Endothelial cell of umbilical vein (primary cell): ENCODE measurements around the gene CLIC2. TPM values are rescaled to one million over a fixed set of nuclear protein-coding genes. Genes with fewer than 3 reads are reported as not detected.

ENCODE experiments used
- BruUV-seq: library from RNA; stranded (reverse); fragments of 400-500 nt; replicated peaks from 2 replicates; lab custom pipeline; 2021; lab: Mats Ljungman, UMichigan
- CTCF ChIA-PET: fragments of 300-600, 350-600 bp; sonication (Branson Sonifier 250); formaldehyde crosslinking; loops from one replicate; lab custom pipeline; 2021; ENCODE audit warnings: antibody characterized with exemption, inconsistent platforms; lab: Charles Lee
- POLR2A ChIA-PET: fragments of 300-600, 350-600 bp; sonication (Branson Sonifier 250); formaldehyde crosslinking; loops from one replicate; lab custom pipeline; 2021; ENCODE audit warnings: antibody characterized with exemption, inconsistent platforms; lab: Charles Lee
- DNase-seq: peaks from one replicate; pipeline ENCODE4 v3.0.0-alpha.2; 2011; ENCODE audit warnings: low read depth, low spot score
- FAIRE-seq: peaks from 2 replicates; lab custom pipeline; 2011; peaks lifted over from hg19 to GRCh38; lab: Jason Lieb, UNC
- H2AFZ ChIP-seq: 2 replicates; pipeline ENCODE4 v1.6.0; 2012; ENCODE audit warnings: low read depth, low read length, control low read depth, inconsistent platforms
- H3K27ac ChIP-seq: 2 replicates; pipeline ENCODE4 v1.5.1; 2011; ENCODE audit warnings: low read depth, mild to moderate bottlenecking, control low read depth, low read length, moderate library complexity; ENCODE audit not compliant: insufficient read depth
- H3K27me3 ChIP-seq, 2 experiments: 2 replicates each; pipeline versions ENCODE4 v1.6.0 to v1.6.1; 2011; ENCODE audit warnings: low read length in 2 of 2, mixed read lengths in 1 of 2; ENCODE audit not compliant: control insufficient read depth in 2 of 2, insufficient read depth in 2 of 2
- H3K36me3 ChIP-seq, 2 experiments: 2 replicates in 1 of 2; 3 replicates in 1 of 2; pipeline ENCODE4 v1.5.1; 2011; ENCODE audit warnings: low read length in 2 of 2, mild to moderate bottlenecking in 1 of 2, moderate library complexity in 1 of 2; ENCODE audit not compliant: control insufficient read depth in 2 of 2, insufficient read depth in 2 of 2; ENCODE audit errors: extremely low read depth in 1 of 2
- H3K4me1 ChIP-seq: 3 replicates; pipeline ENCODE4 v1.5.1; 2011; ENCODE audit warnings: mild to moderate bottlenecking, low read length; ENCODE audit not compliant: control insufficient read depth, insufficient read depth; ENCODE audit errors: extremely low read depth
- H3K4me2 ChIP-seq: 2 replicates; pipeline ENCODE4 v1.6.1; 2011; ENCODE audit warnings: low read length, control low read depth, mixed read lengths; ENCODE audit not compliant: insufficient read depth
- H3K4me3 ChIP-seq, 3 experiments: fragments of 200-600 bp in 1 of 3; sonication (generic), shearing (Covaris generic) in 1 of 3; replicated peaks in 1 of 3; 2 replicates each; pipeline ENCODE4 v1.5.1; 2011 to 2016; ENCODE audit warnings: control low read depth in 3 of 3, low read length in 3 of 3, mild to moderate bottlenecking in 2 of 3, inconsistent platforms in 1 of 3, low read depth in 1 of 3, moderate library complexity in 1 of 3; ENCODE audit not compliant: insufficient read depth in 1 of 3
- H3K79me2 ChIP-seq: 2 replicates; pipeline ENCODE4 v1.6.0; 2012; ENCODE audit warnings: low read length, inconsistent platforms; ENCODE audit not compliant: control insufficient read depth, insufficient read depth
- H3K9ac ChIP-seq: replicated peaks from 2 replicates; pipeline ENCODE3; 2011; ENCODE audit warnings: low read length, control low read depth; ENCODE audit not compliant: insufficient read depth; ENCODE audit errors: extremely low read depth
- H3K9me1 ChIP-seq: replicated peaks from 3 replicates; pipeline ENCODE4 v1.6.0; 2011; ENCODE audit warnings: mild to moderate bottlenecking, low read length; ENCODE audit not compliant: control insufficient read depth, insufficient read depth; ENCODE audit errors: extremely low read depth
- H3K9me3 ChIP-seq: replicated peaks from 2 replicates; pipeline ENCODE4 v1.5.1; 2012; ENCODE audit warnings: low read length, inconsistent platforms; ENCODE audit not compliant: control insufficient read depth, insufficient read depth
- H4K20me1 ChIP-seq: replicated peaks from 2 replicates; pipeline ENCODE3; 2011; ENCODE audit warnings: mild to moderate bottlenecking, low read length; ENCODE audit not compliant: control insufficient read depth, insufficient read depth; ENCODE audit errors: extremely low read depth
- EZH2 ChIP-seq: IDR thresholded peaks from 2 replicates; pipeline ENCODE4 v1.6.1; 2012; ENCODE audit warnings: borderline replicate concordance, low read depth, mild to moderate bottlenecking, moderate library complexity, low read length, inconsistent platforms; ENCODE audit not compliant: severe bottlenecking
- FOS ChIP-seq: IDR thresholded peaks from 2 replicates; pipeline ENCODE4 v1.6.1; 2011; ENCODE audit warnings: mild to moderate bottlenecking, low read length, moderate library complexity, borderline replicate concordance; ENCODE audit not compliant: insufficient read depth
- GATA2 ChIP-seq: IDR thresholded peaks from 2 replicates; pipeline ENCODE4 v1.7.0; 2011; ENCODE audit warnings: low read depth, mild to moderate bottlenecking, moderate library complexity, mixed read lengths, low read length; ENCODE audit not compliant: insufficient read length, insufficient read depth
- JUN ChIP-seq: IDR thresholded peaks from 2 replicates; pipeline ENCODE4 v1.6.1; 2011; ENCODE audit warnings: borderline replicate concordance, low read depth; ENCODE audit not compliant: insufficient read length, insufficient read depth
- MYC ChIP-seq: IDR thresholded peaks from one replicate; pipeline ENCODE4 v1.6.1; 2011; ENCODE audit warnings: mild to moderate bottlenecking, low read depth, low read length
- POLR2A ChIP-seq: IDR thresholded peaks from 2 replicates; pipeline ENCODE4 v1.6.1; 2012; ENCODE audit warnings: low read depth, mild to moderate bottlenecking, control low read depth, low read length
- POLR2AphosphoS5 ChIP-seq: IDR thresholded peaks from 2 replicates; pipeline ENCODE4 v1.6.1; 2012; ENCODE audit warnings: low read depth, mild to moderate bottlenecking, control low read depth, low read length, moderate library complexity; ENCODE audit not compliant: insufficient read depth
- dilution Hi-C: fragments of 300-500 bp; cut with MboI; formaldehyde crosslinking; loops from one replicate; pipeline ENCODE4 v1.15.0; 2019; ENCODE audit warnings: low sequenced_read_pairs; ENCODE audit not compliant: extremely low pct_ligation_motif_present
- intact Hi-C: fragments of 100-400 bp; cut with micrococcal nuclease; formaldehyde crosslinking; loops from one replicate; pipeline ENCODE4 v1.10.0; 2022
- polyA plus RNA-seq, 4 experiments: library from polyadenylated mRNA; depleted of rRNA in 3 of 4; stranded (reverse) in 3 of 4; unstranded in 1 of 4; fragments of >200 nt; gene quantifications; 2 replicates each; pipeline versions ENCODE4 v1.2.1 to v1.2.3, GENCODE V29; 2011 to 2012; ENCODE audit warnings: missing spikeins in 1 of 4
- total RNA-seq: library from RNA; stranded (reverse); gene quantifications from 2 replicates; pipeline ENCODE4 v1.2.3, GENCODE V29; 2021
- TF ChIP-seq, protein P1 (sequence below): IDR thresholded peaks from 2 replicates; pipeline ENCODE4 v1.6.1; 2011; ENCODE audit not compliant: insufficient read depth, insufficient read length
- TF ChIP-seq, protein P2 (sequence below), 2 donors: IDR thresholded peaks; 1 replicate in 1 of 2; 2 replicates in 1 of 2; pipeline ENCODE4 v1.5.1; 2011; ENCODE audit warnings: low read length in 2 of 2, mild to moderate bottlenecking in 2 of 2, moderate library complexity in 2 of 2, control low read depth in 1 of 2, inconsistent platforms in 1 of 2, low read depth in 1 of 2; ENCODE audit not compliant: insufficient read depth in 1 of 2; ENCODE audit errors: extremely low read depth in 1 of 2

Gene CLIC2
- total and polyA plus RNA-seq, 2 donors (not counting 3 experiments of a cell fraction or from before 2014, with no cell fraction given) = 0.23 to 0.73 TPM

DNA sequence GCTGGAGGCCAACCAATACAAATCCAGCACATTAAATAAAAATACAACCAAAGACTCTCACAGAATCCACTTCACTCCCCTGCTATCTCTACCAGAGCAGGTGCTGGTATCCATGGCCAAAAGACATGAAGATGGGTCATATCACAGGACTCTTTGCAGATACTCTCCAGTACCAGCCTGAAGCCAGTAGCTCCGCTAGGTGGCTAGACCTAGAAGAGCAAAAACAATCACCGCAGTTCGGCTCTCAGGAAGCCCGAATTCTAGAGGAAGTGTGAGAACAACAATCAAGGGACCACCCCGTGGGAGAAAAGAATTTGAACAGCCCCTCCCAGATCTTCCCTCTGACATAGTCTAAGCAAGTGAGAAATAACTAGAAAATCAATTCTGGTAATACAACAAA, 20.2 kb downstream of the CLIC2 start:
- no TSS peak for BruUV-seq
- H3K9ac ChIP-seq = no peak overlapping the region
- no peaks in the 10 kb centered on the region for H3K4me1 ChIP-seq
- TF ChIP-seq GATA2 (no peak), EZH2 (no peak), FOS (no peak), MYC (no peak), JUN (no peak), POLR2A (no peak), POLR2AphosphoS5 (no peak)
- TF ChIP-seq, protein P1, sequence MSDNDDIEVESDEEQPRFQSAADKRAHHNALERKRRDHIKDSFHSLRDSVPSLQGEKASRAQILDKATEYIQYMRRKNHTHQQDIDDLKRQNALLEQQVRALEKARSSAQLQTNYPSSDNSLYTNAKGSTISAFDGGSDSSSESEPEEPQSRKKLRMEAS = no peak
- TF ChIP-seq, protein P2, sequence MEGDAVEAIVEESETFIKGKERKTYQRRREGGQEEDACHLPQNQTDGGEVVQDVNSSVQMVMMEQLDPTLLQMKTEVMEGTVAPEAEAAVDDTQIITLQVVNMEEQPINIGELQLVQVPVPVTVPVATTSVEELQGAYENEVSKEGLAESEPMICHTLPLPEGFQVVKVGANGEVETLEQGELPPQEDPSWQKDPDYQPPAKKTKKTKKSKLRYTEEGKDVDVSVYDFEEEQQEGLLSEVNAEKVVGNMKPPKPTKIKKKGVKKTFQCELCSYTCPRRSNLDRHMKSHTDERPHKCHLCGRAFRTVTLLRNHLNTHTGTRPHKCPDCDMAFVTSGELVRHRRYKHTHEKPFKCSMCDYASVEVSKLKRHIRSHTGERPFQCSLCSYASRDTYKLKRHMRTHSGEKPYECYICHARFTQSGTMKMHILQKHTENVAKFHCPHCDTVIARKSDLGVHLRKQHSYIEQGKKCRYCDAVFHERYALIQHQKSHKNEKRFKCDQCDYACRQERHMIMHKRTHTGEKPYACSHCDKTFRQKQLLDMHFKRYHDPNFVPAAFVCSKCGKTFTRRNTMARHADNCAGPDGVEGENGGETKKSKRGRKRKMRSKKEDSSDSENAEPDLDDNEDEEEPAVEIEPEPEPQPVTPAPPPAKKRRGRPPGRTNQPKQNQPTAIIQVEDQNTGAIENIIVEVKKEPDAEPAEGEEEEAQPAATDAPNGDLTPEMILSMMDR (IDR thresholded peaks at IDR 0.05; ENCODE audit: extremely low read depth in 1 of 2, insufficient read depth in 1 of 2, low read depth in 1 of 2, low read length in 2 of 2) = no peak
- intact Hi-C loops = no loop called here
- no peak overlapping the region for H3K27ac ChIP-seq
- CTCF ChIA-PET = no interaction called here
- H4K20me1 ChIP-seq = no peaks in the 10 kb centered on the region
- no peaks in the 10 kb centered on the region for H3K9me1 ChIP-seq
- peak; percentile 67 for FAIRE-seq
- H3K27me3 ChIP-seq = no peaks in the 10 kb centered on the region
- POLR2A ChIA-PET = no interaction called here
- no peaks in the 10 kb centered on the region for H3K79me2 ChIP-seq
- no peak overlapping the region for H3K4me3 ChIP-seq
- H3K4me2 ChIP-seq = no peak overlapping the region
- no peaks in the 10 kb centered on the region for H3K36me3 ChIP-seq
- dilution Hi-C loops = no loop called here
- no peak for DNase-seq
- H2AFZ ChIP-seq = no peak overlapping the region
- H3K9me3 ChIP-seq = no peaks in the 10 kb centered on the region
